Activated CD4-positive, alpha-beta T cell treated with anti-CD3 and anti-CD28 coated beads, Interleukin-2, amount 50 U/mL, for 1 hour (primary cell): ENCODE measurements around the gene NET1.
A peak's percentile ranks its signal among the peaks of the same experiment; 100 is the strongest.

Experiments
- DNase-seq: peaks from one replicate; pipeline ENCODE4 v3.0.0-alpha.2; 2020

Gene NET1

GRCh38 chr10:5445006-5445405 is 32.6 kb downstream of the NET1 start:
- no peak for DNase-seq

GRCh38 chr10:5446390-5446926 is 34.1 kb downstream of the NET1 start:
- DNase-seq = peak; percentile 70

- no peak for DNase-seq
These were observed 34.7 kb downstream of the NET1 start for GRCh38 chr10:5447056-5447455.

- DNase-seq = no peak
These were observed 35.3 kb downstream of the NET1 start for GRCh38 chr10:5447611-5448071.

GRCh38 chr10:5448333-5449001 is 36.1 kb downstream of the NET1 start:
- no peak for DNase-seq

GRCh38 chr10:5449227-5449626 is 36.9 kb downstream of the NET1 start:
- no peak for DNase-seq

GRCh38 chr10:5449823-5450222 is 37.5 kb downstream of the NET1 start:
- DNase-seq = no peak

GRCh38 chr10:5450605-5451384 is 38.4 kb downstream of the NET1 start:
- DNase-seq = no peak

- no peak for DNase-seq
These were observed 41.6 kb downstream of the NET1 start for GRCh38 chr10:5453749-5454489.

GRCh38 chr10:5456563-5456962 is 44.2 kb downstream of the NET1 start:
- no peak for DNase-seq

- DNase-seq = no peak
These were observed 45.4 kb downstream of the NET1 start for GRCh38 chr10:5457741-5458140.

GRCh38 chr10:5458425-5458824 is 46.1 kb downstream of the NET1 start:
- DNase-seq = no peak

GRCh38 chr10:5458949-5459747 is 46.8 kb downstream of the NET1 start:
- no peak for DNase-seq

GRCh38 chr10:5460468-5461202 is 48.3 kb downstream of the NET1 start:
- no peak for DNase-seq

- no peak for DNase-seq
These were observed 48.8 kb downstream of the NET1 start for GRCh38 chr10:5461203-5461588.

GRCh38 chr10:5461914-5462840 is 49.8 kb downstream of the NET1 start:
- no peak for DNase-seq

GRCh38 chr10:5462841-5463293 is 50.5 kb downstream of the NET1 start:
- no peak for DNase-seq

GRCh38 chr10:5464546-5464945 is 52.2 kb downstream of the NET1 start:
- no peak for DNase-seq

- DNase-seq = no peak
These were observed 53.7 kb downstream of the NET1 start for GRCh38 chr10:5465976-5466450.

- no peak for DNase-seq
These were observed 54.3 kb downstream of the NET1 start for GRCh38 chr10:5466451-5467206.
